Stimulated activated naive CD8-positive, alpha-beta T cell treated with anti-CD3 and anti-CD28 coated beads, Interleukin-15, Interleukin-2, amounts not matched to agents 100 U/mL and 50 U/mL, for 24 hours (primary cell): ENCODE data around the gene FAM184A.
"Not testable (repeated sequence)": the region's sequence is repeated elsewhere in the genome, so short reads cannot be mapped to it uniquely, and the experiment has no call there.

Source experiments
- ATAC-seq: fragments of 150-1000 bp; cut with Tn5 transposase; one replicate; pipeline ENCODE4 v1.10.0; 2021
- DNase-seq: peaks from one replicate; pipeline ENCODE4 v3.0.0; 2021

Gene FAM184A, protein sequence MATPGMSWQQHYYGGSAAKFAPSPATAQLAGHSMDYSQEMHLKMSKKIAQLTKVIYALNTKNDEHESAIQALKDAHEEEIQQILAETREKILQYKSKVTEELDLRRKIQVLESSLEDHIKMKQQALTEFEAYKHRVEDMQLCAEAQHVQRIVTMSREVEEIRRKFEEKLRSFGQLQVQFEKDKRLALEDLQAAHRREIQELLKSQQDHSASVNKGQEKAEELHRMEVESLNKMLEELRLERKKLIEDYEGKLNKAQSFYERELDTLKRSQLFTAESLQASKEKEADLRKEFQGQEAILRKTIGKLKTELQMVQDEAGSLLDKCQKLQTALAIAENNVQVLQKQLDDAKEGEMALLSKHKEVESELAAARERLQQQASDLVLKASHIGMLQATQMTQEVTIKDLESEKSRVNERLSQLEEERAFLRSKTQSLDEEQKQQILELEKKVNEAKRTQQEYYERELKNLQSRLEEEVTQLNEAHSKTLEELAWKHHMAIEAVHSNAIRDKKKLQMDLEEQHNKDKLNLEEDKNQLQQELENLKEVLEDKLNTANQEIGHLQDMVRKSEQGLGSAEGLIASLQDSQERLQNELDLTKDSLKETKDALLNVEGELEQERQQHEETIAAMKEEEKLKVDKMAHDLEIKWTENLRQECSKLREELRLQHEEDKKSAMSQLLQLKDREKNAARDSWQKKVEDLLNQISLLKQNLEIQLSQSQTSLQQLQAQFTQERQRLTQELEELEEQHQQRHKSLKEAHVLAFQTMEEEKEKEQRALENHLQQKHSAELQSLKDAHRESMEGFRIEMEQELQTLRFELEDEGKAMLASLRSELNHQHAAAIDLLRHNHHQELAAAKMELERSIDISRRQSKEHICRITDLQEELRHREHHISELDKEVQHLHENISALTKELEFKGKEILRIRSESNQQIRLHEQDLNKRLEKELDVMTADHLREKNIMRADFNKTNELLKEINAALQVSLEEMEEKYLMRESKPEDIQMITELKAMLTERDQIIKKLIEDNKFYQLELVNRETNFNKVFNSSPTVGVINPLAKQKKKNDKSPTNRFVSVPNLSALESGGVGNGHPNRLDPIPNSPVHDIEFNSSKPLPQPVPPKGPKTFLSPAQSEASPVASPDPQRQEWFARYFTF

DNA sequence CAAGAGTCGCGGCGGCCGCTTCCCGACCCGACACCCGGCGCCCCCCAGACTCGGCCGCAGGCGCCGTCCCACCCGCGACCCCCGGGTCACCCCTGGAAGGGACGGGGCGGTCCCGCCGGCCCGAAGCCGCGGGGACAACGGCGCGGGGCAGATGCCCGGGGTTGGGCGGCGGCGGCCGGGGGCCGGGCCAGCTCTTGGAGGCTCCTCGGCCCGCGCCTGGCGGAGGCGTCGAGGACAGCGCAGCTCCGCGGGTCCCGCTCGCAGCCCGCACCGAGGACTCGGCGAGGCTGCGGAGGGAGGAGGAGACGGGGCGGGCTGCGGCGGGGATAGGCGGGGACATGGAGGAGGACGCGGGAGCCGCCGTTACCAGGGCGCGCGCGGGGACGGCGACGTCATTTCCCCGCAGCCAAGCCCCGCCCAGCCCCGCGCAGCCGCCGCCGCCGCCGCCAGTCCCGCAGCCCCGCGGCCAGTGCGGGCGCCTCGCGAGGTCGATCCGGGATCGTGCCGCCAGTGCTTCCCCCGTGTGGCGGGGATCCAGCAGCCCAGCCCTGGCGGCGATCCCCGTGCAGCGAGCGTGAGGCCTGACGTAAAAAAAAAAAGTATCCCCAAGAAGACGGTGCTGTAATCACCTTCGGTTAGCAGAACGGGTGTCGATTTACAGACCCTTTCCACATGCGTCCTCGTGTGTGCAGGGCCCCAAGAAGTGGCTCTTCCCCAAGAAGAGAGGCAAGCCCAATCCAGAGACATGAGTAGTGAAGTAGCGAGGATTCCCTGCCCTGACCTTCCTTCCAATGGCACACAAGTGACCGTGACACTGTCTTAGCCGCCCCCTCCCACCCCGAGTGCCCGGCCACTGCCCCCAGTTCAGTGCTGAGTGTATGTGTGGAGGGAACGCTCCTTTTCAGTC is at the start of gene FAM184A:
TSS of gene FAM184A (minus strand) at position 289 of the 907 bp plus-strand sequence. CDS start 365 bp downstream, outside the sequence.
- peak; percentile 38 for ATAC-seq
- peak; percentile 71 for DNase-seq

DNA sequence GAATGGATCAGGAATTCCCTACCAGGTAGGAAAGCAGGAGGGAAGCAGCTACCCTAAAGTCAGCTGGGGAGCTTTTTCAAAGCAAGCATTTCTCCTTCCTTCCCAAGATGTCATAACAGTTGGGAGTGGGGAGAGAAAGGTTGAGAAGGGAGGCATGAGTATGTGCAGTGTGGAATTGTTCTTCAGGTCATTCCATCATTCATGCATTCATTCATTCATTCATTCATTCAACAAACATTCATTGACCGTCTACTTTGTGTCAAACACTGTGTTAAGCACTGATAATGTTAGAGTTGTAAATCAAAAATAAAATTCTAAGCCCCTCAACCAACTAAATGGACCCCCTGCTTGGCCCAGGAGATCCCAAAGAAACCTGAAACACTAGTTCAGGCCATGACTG is 49.2 kb upstream of the FAM184A start:
- DNase-seq (no peak), ATAC-seq (no peak)

GRCh38 chr6:119126826-119127225 is 48.4 kb upstream of the FAM184A start:
- no peak for ATAC-seq
- no peak for DNase-seq

DNA sequence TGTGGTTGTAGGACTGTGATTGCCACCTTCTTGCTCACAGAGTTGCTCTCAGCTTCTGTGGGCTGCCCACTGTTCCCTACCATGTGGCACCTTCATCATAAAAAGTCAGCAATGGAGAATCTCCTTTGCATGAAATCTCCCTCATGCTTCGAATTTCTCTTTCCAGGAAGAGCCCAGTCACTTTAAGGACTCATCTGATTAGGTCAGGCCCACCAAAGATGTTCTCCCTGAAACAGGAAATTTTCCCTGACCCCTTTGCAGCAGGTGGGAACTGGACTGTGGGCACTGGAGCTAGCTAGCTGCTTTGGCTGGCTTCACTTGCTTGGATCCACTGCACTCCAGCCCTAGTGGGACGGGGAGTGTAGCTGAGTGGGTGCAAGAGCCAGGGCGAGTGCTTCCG is 47.7 kb upstream of the FAM184A start:
- DNase-seq (no peak), ATAC-seq (no peak)

DNA sequence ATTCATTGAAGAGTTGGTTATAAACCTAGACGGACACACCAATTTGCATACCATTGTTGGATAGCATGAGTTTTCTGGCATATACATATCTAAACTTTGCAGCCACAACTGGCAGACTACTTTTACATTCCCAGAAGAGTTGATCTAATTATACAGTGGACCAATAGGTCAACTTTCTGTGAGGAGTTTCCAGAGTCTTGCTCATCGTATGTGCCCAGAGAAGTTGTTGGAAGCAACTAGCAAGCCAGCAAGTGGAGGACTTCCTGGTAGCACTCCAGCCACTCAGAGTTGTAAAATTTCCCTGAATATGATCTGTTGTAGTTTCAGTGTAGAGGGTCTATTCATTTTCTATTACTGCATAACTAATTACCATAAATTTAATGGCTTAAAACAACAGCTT is 47.1 kb upstream of the FAM184A start:
- DNase-seq = no peak
- no peak for ATAC-seq

- DNase-seq (no peak), ATAC-seq (no peak)
Measured at GRCh38 chr6:119124079-119124824, 45.8 kb upstream of the FAM184A start.

- DNase-seq (no peak), ATAC-seq (no peak)
Measured at GRCh38 chr6:119122336-119122735, 43.9 kb upstream of the FAM184A start.

GRCh38 chr6:119121367-119121766 is 42.9 kb upstream of the FAM184A start:
- DNase-seq (no peak), ATAC-seq (no peak)

- DNase-seq (no peak), ATAC-seq (no peak)
Measured at GRCh38 chr6:119119989-119120388, 41.5 kb upstream of the FAM184A start.

DNA sequence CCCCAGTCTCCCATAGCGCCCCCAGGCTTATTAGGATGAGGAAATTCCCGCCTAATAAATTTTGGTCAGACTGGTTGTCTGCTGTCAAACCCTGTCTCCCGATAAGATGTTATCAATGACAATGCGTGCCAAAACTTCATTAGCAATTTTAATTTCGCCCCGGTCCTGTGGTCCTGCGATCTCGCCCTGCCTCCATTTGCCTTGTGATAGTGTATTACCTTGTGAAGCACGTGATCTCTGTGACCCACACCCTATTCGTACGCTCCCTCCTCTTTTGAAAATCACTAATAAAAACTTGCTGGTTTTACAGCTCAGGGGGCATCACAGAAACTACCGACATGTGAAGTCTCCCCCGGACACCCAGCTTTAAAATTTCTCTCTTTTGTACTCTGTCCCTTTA is 40.6 kb upstream of the FAM184A start:
- DNase-seq, ATAC-seq: not testable (repeated sequence)

DNA sequence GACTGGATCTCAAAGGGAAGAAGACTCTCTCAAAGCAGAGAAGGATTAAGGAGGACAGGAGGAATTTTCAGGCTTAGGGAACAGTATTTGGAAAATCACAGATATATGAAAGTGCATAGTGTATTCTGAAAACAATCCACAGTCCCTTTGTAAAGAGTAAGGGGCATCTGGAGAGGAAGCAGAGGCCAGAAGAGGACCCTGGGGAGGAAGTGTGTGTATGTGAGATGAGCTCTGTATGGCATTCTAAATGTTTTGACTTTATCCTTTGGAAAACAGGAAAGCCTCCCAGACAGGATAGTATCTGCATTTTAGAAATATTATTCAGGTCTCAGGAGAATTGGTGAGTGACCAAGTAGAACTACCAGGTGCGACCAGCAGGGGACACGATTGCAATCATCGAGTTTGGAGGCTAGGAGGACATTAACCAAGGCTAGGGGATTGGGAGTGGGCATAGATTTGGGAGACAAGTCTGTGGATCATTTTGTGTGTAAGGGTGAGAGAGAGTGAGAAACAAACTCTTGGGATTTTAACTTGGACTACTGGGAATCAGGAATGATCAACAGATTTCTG is 38.3 kb upstream of the FAM184A start:
- ATAC-seq (no peak), DNase-seq (no peak)

DNA sequence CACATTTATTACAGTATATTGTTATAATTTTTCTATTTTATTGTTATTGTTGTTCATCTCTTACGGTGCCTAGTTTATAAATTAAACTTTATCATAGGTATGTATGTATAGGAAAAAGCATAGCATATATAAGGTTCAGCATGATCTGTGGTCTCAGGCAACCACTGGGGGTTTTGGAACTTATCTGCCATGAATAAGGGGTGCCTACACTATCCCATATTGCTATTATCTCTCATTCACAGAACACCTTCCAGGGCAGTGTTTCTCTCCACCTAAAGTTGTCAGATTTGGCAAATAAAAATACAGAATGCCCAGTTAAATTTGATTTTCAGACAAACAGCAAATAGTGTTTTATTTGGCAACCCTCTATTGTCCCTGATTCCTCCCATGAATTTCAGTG is 35.5 kb upstream of the FAM184A start:
- DNase-seq (no peak), ATAC-seq (no peak)

GRCh38 chr6:119112812-119113530 is 34.5 kb upstream of the FAM184A start:
- ATAC-seq = no peak

DNA sequence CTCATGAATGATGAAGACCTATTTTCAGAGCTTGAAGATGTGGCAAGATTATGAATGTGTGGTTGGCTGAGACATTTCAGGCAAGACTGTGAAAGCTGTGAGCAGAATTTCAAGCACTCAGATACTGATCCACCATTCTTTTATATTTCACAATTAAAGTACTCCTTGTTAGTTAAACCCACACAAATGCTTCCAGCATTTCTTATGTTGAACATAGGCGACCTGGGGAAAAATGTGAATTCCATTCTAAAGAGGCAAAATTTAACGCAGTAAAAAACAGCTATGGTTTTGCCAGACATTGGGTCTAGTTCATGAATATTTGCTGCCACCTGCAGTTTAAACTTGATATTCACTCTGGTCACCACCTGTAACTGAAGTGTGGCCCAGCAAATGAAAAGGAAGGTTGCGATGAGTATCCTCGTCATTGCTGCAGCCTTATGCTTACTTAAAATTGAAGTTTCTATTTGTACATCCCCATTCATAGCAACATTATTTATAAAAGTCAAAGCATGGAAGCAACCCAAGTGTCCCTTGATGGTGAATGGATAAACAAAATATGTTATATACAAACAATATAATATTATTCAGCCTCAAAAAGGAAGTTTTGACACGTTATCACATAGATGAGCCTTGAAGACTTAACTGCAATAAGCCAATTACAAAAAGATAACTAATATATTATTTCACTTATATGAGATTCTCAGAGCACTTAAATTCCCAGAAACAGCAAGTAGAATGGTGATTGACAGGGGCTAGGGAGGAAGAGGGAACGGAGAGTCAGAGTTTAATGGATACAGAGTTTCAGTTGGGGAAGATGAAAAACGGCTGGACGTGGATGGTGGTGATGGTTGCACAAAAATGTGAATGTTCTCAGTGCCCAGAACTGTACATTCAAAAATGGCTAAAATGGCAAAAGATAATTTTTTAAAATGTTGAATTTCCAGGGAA is 32.4 kb upstream of the FAM184A start:
- ATAC-seq = peak; percentile 70
- peak; percentile 18 for DNase-seq

More at GRCh38 chr6:119112812-119113530, 34.5 kb upstream of the FAM184A start:
- DNase-seq = no peak

DNA sequence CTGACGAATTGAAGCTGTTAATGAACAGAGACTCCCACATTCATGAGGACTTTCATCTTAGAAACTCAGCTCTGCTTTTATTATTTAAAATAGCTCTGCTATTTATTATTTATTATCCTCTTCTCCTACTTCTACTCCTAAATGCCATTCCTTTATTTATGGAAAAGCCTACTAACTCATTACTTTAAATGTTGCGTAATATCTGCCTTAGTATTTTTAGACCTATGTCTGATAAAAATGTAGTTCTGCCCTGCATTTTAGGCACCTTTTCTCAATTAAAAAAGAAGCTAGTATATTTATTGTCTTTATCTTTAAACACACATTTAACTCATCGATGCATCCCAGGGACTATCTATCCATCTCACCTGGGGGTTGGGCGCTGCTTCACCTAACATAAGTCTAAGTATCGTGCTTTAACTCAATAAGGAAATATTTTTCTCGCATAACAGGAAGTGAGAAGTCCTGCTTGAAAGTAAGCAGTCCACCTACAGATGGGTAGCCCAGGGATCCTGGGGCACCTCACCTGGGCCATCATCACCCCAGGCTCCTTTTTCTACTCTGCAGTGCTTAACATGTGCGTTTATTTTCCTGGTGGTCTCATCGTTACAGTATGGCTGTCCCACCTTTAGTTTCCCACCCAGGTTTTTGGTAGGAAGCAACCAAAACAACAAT is 31.3 kb upstream of the FAM184A start:
- no peak for DNase-seq
- ATAC-seq = no peak

- DNase-seq (no peak), ATAC-seq (peak; percentile 61)
Measured at GRCh38 chr6:119108076-119108475, 29.6 kb upstream of the FAM184A start.

DNA sequence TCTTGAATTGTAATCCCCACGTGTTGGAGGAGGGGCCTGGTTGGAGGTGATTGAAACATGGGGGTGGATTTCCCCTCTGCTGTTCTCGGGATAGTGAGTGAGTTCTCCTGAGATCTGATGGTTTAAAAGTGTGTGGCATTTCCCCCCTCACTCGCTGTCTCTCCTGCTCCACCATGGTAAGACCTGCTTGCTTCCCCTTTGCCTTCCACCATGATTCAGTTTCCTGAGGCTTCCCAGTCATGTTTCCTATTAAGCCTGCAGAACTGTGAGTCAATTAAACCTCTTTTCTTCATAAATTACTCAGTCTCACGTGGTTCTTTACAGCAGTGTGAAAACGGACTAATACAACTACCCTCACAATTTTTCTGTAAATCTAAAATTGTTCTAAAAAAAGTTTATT is 26.8 kb upstream of the FAM184A start:
- ATAC-seq = no peak
- no peak for DNase-seq

GRCh38 chr6:119102901-119103300 is 24.4 kb upstream of the FAM184A start:
- ATAC-seq = no peak
- no peak for DNase-seq
